NCI-H526 treated with DMSO at 0.1 percent for 48 hours (cell line): ENCODE results near the gene ZRANB3.
"Not testable (repeated sequence)": the region's sequence is repeated elsewhere in the genome, so short reads cannot be mapped to it uniquely, and the experiment has no call there.

Experiments used
- DNase-seq: peaks from one replicate; lab custom pipeline; 2025; lab: John Stamatoyannopoulos, UW

Gene ZRANB3

DNA sequence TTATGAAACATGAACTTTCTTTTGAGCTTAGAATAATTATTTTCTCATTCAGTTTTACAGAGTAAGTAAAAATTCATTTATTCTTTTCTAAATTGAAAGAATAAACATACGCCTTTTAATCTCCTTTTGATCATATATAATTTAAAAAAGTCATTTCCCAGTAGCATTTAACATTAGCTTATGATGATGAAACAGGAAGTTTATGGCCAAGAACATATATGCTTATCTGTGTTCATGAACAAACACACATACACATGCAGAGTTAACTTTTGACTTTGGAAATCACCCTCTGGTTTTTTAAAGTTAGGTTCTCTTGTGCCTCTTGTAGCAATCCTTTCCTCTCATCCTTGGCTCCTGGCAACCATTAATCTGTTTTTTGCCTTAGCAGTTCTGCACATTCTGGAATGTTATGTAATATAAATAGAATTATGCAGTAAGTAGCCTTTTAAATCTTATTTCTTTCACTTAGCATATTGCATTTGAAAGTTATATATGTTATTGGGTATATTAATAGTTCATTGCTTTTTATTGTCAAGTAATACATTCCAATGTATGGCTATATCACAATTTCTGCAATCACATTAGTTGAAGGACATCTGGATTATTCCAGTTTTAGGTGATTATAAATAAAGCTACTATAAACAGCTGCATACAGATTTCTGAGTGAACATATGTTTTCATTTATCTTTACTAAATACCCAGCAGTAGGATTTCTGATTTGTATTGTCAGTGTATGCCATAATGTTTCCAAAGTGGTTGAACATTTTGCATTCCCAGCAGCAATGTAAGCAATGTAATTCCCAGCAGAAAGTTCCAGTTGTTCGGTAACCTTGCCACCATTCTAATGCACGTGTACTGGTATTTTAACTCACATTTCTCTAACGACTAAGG, 210.3 kb downstream of the ZRANB3 start:
- no peak for DNase-seq

DNA sequence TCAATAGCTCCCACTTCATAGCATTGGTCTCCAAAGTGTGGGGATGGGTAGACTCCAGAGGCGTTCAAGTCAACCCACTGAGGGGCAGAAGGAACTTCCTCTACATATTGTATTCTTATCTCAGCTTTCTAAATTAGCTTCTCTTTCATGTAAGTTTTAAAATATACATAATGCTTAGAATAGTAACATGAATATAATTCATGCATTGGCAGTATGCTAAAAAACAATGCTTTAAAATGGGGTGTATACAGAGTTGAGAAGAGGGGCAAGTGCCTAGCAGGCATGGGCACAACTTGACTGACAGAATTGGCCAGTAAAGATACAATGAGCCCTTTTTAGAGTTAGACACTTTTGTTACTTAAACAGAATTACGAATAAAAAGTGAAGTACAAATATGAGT, 212.2 kb downstream of the ZRANB3 start:
- DNase-seq: no peak

DNA sequence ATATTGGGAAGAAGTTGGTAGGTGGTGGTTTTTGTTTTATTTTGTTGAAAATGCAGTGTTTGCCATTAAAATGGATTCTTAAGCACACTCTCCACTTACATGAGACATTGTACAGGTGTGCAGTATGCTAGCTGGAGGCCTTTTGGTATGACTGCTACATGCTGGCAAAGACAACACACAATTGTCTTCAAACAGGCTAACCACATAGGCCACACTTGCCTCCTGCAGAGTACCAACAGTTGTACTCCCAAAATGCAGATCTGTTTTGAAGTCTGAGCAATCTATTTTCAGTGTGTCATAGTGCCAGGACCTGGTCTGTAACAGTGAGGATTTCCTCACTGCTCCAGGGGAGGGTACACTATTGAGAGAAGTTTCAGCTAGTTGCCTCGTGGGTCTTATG, 213.6 kb downstream of the ZRANB3 start:
- no peak for DNase-seq

DNA sequence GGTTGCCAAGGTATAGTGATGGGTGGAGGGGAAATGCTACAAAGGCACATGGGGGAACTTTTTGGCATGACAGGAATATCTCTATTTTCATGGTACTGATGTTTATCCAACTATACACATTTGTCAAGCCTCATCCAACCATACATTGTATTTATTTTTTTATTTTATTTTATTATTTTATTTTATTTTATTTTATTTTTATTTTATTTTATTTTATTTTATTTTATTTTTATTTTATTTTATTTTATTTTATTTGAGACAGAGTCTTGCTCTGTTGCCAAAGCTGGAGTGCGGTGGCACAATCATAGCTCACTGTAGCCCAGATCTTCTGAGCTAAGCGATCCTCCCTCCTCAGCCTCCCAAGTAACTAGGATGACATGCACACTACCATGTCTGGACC, 219.1 kb downstream of the ZRANB3 start:
- DNase-seq: no peak

DNA sequence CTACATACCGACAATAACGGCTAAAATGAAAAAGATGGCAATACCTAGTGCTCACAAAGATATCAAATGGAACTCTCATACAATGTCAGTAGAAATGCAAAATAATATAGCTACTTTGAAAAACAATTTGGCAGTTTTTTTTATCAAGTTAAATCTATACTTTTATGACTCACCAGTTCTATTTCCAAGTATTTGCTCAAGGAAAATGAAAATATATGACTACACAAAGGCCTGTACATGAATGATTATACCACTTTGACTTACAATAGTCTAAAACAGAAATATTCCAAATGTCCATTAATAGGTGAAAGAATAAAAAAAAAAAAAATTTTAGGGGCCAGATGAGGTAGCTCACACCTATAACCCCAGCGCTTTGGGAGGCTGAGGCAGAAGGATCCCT, 219.8 kb downstream of the ZRANB3 start:
- DNase-seq: no peak

DNA sequence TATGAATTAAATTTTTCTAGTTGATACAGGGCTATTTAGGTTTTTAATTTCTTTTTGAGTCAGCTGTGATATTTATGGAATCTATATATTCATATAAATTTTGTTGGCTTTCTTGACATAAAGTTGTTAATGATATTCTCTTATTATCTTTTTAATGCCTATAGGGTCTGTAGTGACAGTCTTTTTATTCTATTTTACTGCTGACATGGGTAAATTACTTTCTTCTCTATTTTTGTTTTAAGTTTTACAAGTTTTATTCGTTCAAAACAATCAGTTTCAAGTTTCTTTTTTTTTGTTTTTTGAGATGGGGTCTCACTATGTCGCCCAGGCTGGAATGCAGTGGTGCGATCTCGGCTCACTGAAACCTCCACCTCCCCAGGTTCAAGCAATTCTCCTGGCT, 226.3 kb downstream of the ZRANB3 start:
- no peak for DNase-seq

DNA sequence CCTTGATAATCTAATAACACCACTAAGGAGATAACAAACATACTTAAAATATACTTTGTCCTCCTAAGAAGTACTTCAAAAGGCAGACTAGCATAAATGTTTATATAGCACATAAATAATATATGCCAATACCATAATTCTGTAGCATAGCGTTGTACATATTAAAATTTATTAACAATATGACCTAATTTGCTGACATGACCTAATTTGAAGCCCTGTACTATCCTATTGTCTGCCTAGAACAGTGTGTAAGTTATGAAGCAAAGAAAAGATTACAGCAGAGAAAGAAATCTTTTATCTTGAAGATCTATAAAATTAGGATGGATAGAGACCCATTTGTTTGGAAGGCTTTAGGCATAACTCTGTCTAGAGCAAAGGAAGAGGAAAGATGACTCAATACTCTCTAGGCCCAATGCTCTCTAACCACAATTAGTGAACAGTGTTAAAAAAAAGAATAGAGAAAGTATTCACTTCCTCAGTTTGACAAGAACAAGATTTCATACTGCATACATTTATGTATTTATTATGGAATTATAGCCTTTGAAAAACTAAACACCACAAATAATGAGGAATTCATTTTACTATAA, 231.3 kb downstream of the ZRANB3 start:
- DNase-seq: no peak

DNA sequence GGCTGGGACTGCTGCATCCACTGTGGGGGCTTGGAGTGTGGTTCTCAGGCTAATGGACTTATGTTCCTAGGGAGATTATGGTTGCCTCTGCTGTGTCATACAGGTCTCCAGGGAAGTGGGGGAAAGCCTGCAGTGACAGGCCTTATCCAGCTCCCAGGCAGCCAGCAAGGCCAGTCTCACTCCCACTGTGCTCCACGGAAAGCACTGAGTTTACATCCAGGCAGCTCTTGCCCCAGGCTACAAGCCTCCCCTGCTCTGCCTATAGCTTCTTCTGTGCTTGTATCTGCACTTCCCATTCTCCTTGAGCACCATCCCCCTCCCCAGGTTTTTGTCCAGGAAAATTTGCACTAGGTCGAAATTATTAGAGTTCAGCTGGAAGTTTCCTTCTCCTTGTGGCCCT, 231.9 kb downstream of the ZRANB3 start:
- no peak for DNase-seq

DNA sequence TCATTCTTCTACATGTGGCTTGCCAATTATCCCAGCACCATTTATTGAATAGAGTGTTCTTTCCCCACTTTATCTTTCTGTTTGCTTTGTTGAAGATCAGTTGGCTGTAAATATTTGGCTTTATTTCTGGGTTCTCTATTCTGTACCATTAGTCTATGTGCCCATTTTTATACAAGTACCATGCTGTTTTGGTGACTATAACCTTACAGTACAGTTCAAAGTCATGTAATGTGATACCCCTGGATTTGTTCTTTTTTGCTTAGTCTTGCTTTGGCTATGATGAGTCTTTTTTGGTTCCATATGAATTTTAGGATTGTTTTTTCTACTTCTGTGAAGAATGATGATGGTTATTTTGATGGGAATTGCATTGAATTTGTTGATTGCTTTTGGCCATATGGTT, 243.9 kb downstream of the ZRANB3 start:
- not testable (repeated sequence) for DNase-seq

DNA sequence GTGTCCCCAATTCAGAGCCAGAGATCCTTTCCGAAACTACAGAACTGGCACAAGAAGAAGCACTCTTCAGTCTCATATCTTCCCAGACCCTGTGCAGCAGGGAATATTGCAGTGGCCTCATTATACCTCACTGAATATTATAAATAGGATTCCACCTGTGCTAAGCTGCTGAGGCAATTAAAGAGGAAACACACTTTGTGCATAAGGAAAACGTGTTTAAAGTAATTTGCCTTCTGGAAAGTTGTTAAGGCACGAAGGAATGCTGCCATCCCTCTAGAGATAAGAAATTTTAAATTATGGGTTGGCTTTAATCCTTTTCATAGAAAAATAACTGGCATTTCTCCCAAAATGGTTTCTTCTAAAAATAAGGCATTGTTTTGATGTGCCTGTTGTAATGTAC, 245.6 kb downstream of the ZRANB3 start:
- DNase-seq: no peak

DNA sequence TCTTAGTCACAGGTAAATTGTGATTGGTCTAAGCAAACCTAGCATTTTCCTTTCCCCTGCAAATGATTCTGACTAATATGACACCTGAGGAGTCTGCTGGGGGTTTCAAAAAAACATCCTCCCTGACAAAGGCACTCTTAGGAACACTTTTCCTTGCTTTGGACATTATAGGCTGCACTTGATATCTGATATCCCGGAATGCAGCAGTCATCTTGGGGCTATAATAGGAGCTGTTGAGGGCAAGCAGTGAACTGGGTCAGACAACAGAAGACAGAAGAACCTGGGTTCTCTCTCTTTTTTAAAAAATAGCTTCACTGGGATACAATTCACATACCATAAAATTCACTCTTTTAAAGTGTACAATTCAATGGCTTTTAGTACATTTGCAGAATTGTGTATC, 249.6 kb downstream of the ZRANB3 start:
- no peak for DNase-seq

DNA sequence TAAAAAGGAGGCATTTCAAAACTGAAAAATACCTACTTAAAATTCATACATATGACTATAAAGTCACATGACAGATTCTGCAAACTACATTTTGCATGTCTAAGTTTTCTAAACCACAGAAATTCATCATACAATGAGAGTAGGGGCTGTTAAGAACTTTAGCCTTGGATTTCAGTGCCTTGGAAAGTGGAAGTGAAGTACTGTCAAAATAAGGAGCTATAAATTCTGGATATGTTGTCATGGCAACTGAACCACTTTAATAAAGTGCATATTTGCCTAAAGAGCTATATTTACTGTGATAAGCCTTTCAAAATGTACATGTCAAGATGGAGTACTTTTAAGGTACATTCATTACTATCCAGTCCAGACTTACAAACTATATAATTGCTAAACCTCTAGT, 251.8 kb downstream of the ZRANB3 start:
- no peak for DNase-seq

DNA sequence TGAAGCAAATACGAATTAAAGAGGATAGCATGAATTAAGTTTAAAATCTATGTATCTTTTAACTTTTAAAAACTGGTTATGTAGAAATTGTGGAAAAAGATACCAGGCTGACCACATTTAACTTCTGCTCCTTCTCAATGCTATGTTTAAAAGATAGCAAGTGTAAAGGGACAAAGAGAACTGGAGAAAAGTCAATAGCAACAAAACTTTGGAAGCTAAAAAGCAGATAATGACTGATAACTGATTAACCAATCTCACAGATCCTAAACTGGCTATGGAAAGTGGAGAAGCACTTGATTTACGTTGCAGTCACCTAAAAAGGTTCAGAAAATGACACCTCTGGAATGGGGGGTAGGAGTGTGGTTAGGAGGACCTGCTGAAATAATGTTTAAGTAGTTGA, 254.5 kb downstream of the ZRANB3 start:
- DNase-seq: no peak

DNA sequence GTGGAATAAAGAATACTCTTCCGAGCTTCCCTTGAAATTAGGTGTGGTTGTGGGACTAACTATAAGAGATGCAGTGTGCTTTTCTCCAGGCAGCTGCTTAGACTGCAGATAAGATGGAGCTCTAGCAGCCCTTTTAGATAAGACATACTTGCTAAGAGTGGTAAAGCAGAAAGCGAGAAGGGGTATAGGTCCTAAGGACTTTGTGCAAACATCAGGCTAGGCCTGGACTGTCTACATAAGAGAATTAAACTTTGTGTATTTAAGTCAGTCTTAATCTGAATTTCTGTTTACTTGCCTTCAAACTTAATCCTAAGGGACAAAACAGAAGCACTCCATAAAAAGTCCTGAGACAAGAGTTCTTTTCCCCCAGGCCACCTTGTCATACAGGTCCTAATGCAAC, 260.0 kb downstream of the ZRANB3 start:
- no peak for DNase-seq

DNA sequence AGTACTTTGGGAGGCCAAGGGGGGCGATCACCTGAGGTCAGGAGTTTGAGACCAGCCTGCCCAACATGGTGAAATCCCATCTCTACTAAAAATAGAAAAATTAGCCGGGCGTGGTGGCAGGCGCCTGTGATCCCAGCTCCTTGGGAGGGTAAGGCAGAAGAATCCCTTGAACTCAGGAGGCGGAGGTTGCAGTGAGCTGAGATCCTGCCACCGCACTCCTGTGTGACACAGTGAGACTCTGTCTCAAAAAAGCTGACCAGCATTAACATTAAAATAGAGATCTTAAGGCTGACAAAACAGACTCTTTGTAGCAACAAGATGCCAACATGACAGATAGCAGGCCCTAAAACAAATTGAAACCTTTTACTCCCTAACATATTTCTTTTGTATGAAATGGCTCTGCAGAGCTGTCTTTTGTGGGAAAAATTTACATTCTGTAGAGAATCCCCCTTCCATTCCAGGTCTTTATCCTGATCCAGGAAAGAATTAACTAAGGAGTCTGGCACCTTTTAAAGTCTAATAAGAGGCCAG, 265.0 kb downstream of the ZRANB3 start:
- no peak for DNase-seq

DNA sequence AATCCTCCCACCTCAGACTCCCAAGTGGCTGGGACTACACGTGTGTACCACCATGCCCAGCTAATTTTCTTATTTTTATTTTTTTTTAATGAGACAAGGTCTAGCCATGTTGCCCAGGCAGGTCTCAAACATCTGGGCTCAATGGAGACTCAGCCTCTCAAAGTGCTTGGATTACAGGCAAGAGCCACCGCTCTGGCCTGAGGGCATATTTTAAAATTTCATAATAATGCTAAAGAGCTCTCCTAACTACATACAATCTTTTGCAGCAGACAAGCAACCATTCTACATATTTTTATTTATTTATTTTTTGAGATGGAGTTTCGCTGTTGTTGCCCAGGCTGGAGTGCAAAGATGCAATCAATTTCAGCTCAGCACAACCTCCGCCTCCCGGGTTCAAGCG, 271.9 kb downstream of the ZRANB3 start:
- DNase-seq: no peak

DNA sequence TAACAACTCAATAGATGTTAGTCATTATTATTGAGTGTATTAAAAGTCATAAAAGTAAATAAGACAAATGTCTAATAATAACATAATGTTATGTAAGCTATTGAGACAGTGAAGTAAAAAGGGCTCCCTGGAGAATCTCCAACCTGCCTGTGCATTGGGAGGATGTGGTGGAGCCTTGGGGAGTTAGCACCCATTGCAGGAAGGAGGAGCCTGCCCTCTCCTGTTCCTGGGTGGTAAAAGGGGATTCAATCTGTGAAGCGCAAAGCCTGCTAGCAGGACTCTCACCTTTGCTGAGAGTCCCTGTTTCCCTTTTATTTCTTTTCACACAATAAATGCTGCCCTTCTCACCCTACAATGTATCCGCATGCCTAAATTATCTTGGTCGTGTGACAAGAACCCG, 272.8 kb downstream of the ZRANB3 start:
- DNase-seq: no peak

DNA sequence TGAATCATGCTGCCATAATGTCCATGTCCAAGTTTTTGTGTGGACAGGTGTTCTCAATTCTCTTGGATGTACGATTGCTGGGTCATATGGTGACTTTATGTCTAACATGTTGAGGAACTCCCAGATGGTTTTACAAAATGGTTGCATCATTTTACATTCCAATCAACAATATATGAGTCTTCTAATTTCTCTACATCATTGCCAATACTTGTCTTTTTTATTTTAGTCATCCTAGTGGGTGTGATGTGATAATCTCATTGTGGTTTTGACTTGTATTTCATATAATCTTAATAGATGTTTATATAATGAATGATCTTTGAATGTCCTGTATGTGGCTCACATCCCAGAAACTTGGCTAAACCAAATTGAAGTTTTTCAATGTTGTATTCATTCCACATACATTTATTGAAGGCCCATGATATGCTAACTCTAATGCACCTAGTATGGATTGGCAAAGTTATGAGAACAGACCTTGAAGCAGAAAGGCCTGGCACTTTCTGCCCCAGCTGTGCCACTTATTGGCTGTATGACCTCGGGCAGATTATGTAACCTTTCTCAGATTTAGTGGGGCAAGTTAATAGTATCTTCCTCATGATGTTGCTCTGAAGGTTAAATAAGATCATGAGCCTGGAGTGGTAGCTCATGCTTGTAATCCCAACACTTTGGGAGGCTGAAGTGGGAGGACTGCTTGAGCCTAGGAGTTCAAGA, 273.5 kb downstream of the ZRANB3 start:
- no peak for DNase-seq

DNA sequence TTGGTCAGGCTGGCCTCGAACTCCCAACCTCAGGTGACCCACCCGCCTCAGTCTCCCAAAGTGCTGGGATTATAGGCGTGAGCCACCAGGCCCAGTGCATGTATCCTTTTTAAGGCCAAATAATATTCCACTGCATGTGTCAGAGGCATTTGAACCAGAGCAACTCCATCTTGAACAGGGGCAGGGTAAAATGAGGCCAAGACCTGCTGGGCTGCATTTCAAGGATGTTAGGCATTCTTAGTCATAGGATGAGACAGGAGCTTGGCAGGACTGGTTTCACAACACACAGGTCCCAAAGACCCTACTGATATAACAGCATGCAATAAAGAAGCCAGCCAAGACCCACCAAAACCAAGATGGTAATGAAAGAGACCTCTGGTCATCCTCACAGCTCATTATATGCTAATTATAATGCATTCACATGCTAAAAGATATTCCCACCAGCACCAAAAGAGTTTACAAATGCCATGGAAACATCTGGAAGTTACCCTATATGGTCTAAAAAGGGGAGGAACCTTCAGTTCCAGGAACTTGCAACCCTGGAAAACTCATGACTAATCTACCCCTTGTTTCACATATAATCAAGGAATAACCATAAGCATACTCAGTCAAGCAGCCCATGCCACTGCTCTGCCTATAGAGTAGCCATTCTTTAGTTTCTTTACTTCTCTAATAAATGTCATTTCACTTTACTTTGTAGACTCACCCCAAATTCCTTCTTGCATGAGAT, 274.3 kb downstream of the ZRANB3 start:
- DNase-seq: no peak

DNA sequence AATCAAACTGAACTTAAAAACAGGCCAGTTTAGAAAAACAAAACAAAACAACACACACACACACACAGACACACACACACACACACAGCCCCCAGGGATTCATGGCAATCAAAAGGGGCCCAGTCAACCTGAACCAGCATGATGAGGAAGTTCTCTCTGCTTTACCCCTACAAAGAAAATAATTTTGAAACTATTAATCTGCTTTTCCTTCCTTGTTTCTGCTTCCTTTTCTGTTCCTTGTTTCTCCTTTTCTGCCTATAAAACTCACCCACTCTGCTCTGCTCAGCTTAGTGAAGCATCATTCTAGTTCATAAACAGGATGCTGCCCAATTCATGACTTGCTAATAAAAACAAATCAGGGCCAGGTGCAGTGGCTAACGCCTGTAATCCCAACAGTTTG, 275.8 kb downstream of the ZRANB3 start:
- no peak for DNase-seq

DNA sequence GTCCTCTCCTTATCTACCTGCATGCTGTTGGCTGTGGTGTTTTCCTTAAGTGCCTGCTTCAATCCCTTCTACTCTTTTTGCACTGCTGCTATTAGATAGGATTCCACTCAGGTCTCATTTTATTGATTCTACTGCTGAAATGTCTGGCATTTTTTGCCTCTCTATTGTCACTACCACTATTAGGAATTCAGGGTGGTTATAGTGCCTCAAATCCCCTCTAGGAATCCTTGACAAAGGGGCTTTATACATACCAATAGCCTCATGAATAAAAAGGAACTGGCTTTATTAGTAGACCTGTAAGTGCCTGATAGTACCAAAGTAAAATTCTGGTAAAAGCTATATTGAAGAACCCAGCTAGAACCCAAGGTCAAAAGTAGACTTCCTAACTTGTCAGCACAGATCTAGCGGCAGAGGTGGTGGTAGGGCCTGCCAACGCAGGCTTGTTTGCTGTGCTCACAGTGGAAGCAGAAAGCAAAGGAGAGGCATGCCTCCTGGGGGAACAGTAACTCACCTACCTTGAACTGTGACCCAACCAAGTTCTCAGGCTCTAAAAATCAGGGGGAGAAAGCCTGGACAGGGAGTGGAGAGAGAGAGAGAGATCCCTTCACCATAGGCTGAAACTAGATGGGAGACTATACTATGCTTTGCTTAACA, 278.1 kb downstream of the ZRANB3 start:
- no peak for DNase-seq

DNA sequence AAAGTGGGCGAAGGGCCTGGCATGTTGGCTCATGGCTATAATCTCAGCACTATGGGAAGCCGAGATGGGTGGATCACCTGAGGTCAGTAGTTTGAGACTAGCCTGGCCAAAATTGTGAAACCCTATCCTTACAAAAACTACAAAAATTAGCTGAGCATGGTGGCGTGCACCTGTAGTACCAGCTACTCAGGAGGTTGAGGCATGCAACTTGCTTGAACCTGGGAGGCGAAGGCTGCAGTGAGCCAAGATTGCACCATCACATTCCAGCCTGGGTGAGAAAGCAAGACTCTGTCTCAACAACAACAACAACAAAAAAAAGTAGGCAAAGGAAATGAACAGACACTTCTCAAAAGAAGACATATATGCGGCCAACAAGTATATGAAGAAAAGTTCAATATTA, 282.4 kb downstream of the ZRANB3 start:
- no peak for DNase-seq
